ENCODE results near the gene TRMT2A.

Gene TRMT2A

GRCh38 chr22:20092477-20092854, 24.6 kb downstream of the TRMT2A start:
- H4K20me1 ChIP-seq (ENCODE audit: insufficient read depth, low read length), result peaks cover 68% of the 10 kb centered on the region
- no peak for TF ChIP-seq EZH2 (IDR thresholded peaks at IDR 0.05; ENCODE audit: borderline replicate concordance, low read depth, low read length, severe bottlenecking)
- no peak for TF ChIP-seq CTCF (IDR thresholded peaks at IDR 0.05; ENCODE audit: borderline replicate concordance, extremely low read depth, low read length, poor library complexity, severe bottlenecking)
- H3K9me3 ChIP-seq (ENCODE audit: insufficient read depth, low read length, severe bottlenecking), result no peaks in the 10 kb centered on the region
- DNase-seq (no peak), ATAC-seq (ENCODE audit: insufficient read depth, low read depth) (no peak)
- no peak overlapping the region for H3K9ac ChIP-seq (ENCODE audit: low read depth, low read length)
- no peak overlapping the region for H3K4me3 ChIP-seq (ENCODE audit: low read depth in 1 of 2, low read length in 2 of 2)
- H3K4me2 ChIP-seq (ENCODE audit: insufficient read depth, low read length), result no peak overlapping the region
- H3K4me1 ChIP-seq (ENCODE audit: insufficient read depth, low read length), result no peaks in the 10 kb centered on the region
- H3K79me2 ChIP-seq (ENCODE audit: insufficient read depth, low read length), result peaks cover 90% of the 10 kb centered on the region
- peaks cover 99% of the 10 kb centered on the region for H3K36me3 ChIP-seq (ENCODE audit: insufficient read depth, low read length)
- no peaks in the 10 kb centered on the region for H3K27me3 ChIP-seq (ENCODE audit: insufficient read depth, low read length, poor library complexity)
- no peak overlapping the region for H2AFZ ChIP-seq (ENCODE audit: low read depth, low read length)
- H3K27ac ChIP-seq (ENCODE audit: low read length), result no peak overlapping the region

GRCh38 chr22:20091690-20092476, 25.1 kb downstream of the TRMT2A start:
- Histone ChIP-seq H4K20me1 (ENCODE audit: insufficient read depth, low read length) (peaks cover 71% of the 10 kb centered on the region), H3K36me3 (ENCODE audit: insufficient read depth, low read length) (peaks cover 99% of the 10 kb centered on the region), H3K27ac (ENCODE audit: low read length) (no peak overlapping the region), H3K4me2 (ENCODE audit: insufficient read depth, low read length) (no peak overlapping the region), H3K4me1 (ENCODE audit: insufficient read depth, low read length) (no peaks in the 10 kb centered on the region), H2AFZ (ENCODE audit: low read depth, low read length) (no peak overlapping the region), H3K27me3 (ENCODE audit: insufficient read depth, low read length, poor library complexity) (no peaks in the 10 kb centered on the region), H3K79me2 (ENCODE audit: insufficient read depth, low read length) (peaks cover 90% of the 10 kb centered on the region), H3K9ac (ENCODE audit: low read depth, low read length) (no peak overlapping the region), H3K4me3 (ENCODE audit: low read depth in 1 of 2, low read length in 2 of 2) (no peak overlapping the region), H3K9me3 (ENCODE audit: insufficient read depth, low read length, severe bottlenecking) (no peaks in the 10 kb centered on the region)
- no peak for TF ChIP-seq EZH2 (IDR thresholded peaks at IDR 0.05; ENCODE audit: borderline replicate concordance, low read depth, low read length, severe bottlenecking)
- no peak for TF ChIP-seq CTCF (IDR thresholded peaks at IDR 0.05; ENCODE audit: borderline replicate concordance, extremely low read depth, low read length, poor library complexity, severe bottlenecking)
- ATAC-seq (ENCODE audit: insufficient read depth, low read depth) (no peak), DNase-seq (no peak)

GRCh38 chr22:20090730-20091240, 26.2 kb downstream of the TRMT2A start:
- no peak for DNase-seq
- H3K4me3 ChIP-seq (ENCODE audit: low read depth in 1 of 2, low read length in 2 of 2), result no peak overlapping the region
- ATAC-seq (ENCODE audit: insufficient read depth, low read depth), result no peak
- H3K79me2 ChIP-seq (ENCODE audit: insufficient read depth, low read length), result peaks cover 91% of the 10 kb centered on the region
- no peak overlapping the region for H3K4me2 ChIP-seq (ENCODE audit: insufficient read depth, low read length)
- no peak overlapping the region for H3K9ac ChIP-seq (ENCODE audit: low read depth, low read length)
- TF ChIP-seq EZH2 (IDR thresholded peaks at IDR 0.05; ENCODE audit: borderline replicate concordance, low read depth, low read length, severe bottlenecking) (no peak), CTCF (IDR thresholded peaks at IDR 0.05; ENCODE audit: borderline replicate concordance, extremely low read depth, low read length, poor library complexity, severe bottlenecking) (no peak)
- H3K27ac ChIP-seq (ENCODE audit: low read length), result no peak overlapping the region
- peaks cover 100% of the 10 kb centered on the region for H3K36me3 ChIP-seq (ENCODE audit: insufficient read depth, low read length)
- no peaks in the 10 kb centered on the region for H3K27me3 ChIP-seq (ENCODE audit: insufficient read depth, low read length, poor library complexity)
- no peak overlapping the region for H2AFZ ChIP-seq (ENCODE audit: low read depth, low read length)
- no peaks in the 10 kb centered on the region for H3K9me3 ChIP-seq (ENCODE audit: insufficient read depth, low read length, severe bottlenecking)
- no peaks in the 10 kb centered on the region for H3K4me1 ChIP-seq (ENCODE audit: insufficient read depth, low read length)
- H4K20me1 ChIP-seq (ENCODE audit: insufficient read depth, low read length), result peaks cover 78% of the 10 kb centered on the region
